Activated CD8-positive, alpha-beta memory T cell treated with anti-CD3 and anti-CD28 coated beads, Interleukin-2, amount 10 ng/mL, durations not matched to agents 7 days and 5 days (primary cell): ENCODE measurements around the gene GDF2. TPM values are rescaled to one million over a fixed set of nuclear protein-coding genes. Genes with fewer than 3 reads are reported as not detected.

Source experiments
- total RNA-seq, 2 experiments: library from RNA; stranded (reverse); gene quantifications; one replicate each; pipeline ENCODE4 v1.2.3, GENCODE V29; 2021

GDF2 gene
- total RNA-seq, 2 experiments from 2014 or later: not detected

Other genes with a start within 250 kb of the GDF2 start
- gene GDF10, start 22.3 kb upstream of the GDF2 start, total RNA-seq: under 1 TPM in 1 of 2 experiments, not detected in 1; 0.45 TPM
- not detected for gene RBP3, start 25.9 kb downstream of the GDF2 start, total RNA-seq
- gene ZNF488, start 61.8 kb downstream of the GDF2 start, total RNA-seq: under 1 TPM in 1 of 2 experiments, not detected in 1; 0.12 TPM
- 1 to 10 TPM in 1 of 2 experiments, under 1 TPM in 1; 0.23 to 1.3 TPM for gene ANXA8, start 161.7 kb downstream of the GDF2 start, total RNA-seq
- not detected for gene FAM25G, start 169.2 kb downstream of the GDF2 start, total RNA-seq
- gene AGAP9, start 201.2 kb downstream of the GDF2 start, total RNA-seq: 1 to 10 TPM; 1.8 to 3.8 TPM